ENCODE data around the gene EEFSEC. TPM values are rescaled to one million over a fixed set of nuclear protein-coding genes. Genes with fewer than 3 reads are reported as not detected.

Gene EEFSEC
- total RNA-seq, 1 experiment from 2014 or later = 9.5 TPM

DNA sequence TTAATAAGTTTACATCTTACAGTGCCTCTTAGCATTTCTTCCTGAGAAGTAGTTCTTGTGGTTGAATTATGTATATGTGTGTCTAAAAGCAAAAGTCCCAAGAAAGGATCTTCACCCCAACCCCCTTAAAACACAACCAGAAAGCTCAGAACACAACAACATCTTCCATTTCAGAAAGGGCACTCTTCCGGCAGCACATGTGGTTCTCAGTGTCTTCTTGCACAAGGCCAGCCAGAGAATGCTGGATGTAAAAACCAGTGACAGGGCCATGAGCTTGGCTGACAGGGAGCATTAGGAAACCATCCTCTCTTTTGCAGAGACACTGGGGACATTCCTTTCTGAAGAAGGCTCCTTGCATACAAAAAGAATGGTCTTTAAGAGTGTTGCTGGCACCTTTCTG lies 45.0 kb downstream of the EEFSEC start:
- H3K27me3 Mint-ChIP-seq (ENCODE audit: low read depth) = no peaks in the 10 kb centered on the region; the same call in 1 of the 2 replicates
- H3T11ph ChIP-seq (ENCODE audit: low read length) = no peak overlapping the region
- no peak overlapping the region for H3K23ac ChIP-seq (ENCODE audit: insufficient read length, low read depth, low read length)
- no peaks in the 10 kb centered on the region for H3K23me2 ChIP-seq (ENCODE audit: insufficient read length, low read depth, low read length, poor library complexity, severe bottlenecking)
- H3K27ac Mint-ChIP-seq = peak overlapping the region in 1 of 3 experiments; percentile 55; a peak in 1 of 7 replicates
- no peaks in the 10 kb centered on the region for H3K36me3 Mint-ChIP-seq (ENCODE audit: insufficient read depth in 1 of 3, low read depth in 3 of 3)
- H3K56ac ChIP-seq (ENCODE audit: insufficient read length, low read depth, low read length) = no peak overlapping the region
- TF ChIP-seq CTCF (conservative IDR thresholded peaks at IDR 0.05) = no peak
- no peaks in the 10 kb centered on the region for H3K27me3 ChIP-seq (ENCODE audit: insufficient read depth, low read length)
- H4K8ac ChIP-seq (replicated peaks; ENCODE audit: insufficient read length, low read depth, low read length) = no peak overlapping the region
- H3K14ac ChIP-seq (ENCODE audit: insufficient read depth, low read length) = no peak overlapping the region; the same call in 1 of the 2 replicates
- no peak for DNase-seq
- H3K9me3 Mint-ChIP-seq = no peaks in the 10 kb centered on the region
- H3K4me2 ChIP-seq (ENCODE audit: insufficient read depth, insufficient read length, low read length) = no peak overlapping the region
- H3K4me3 Mint-ChIP-seq = no peak overlapping the region
- H2BK12ac ChIP-seq (ENCODE audit: insufficient read length, low read depth, low read length) = no peak overlapping the region
- H3K18ac ChIP-seq (ENCODE audit: insufficient read length, low read depth, low read length) = no peak overlapping the region
- no peaks in the 10 kb centered on the region for H3K79me1 ChIP-seq (ENCODE audit: insufficient read depth, low read depth, low read length, poor library complexity, severe bottlenecking)
- no peak overlapping the region for H2BK20ac ChIP-seq (ENCODE audit: low read depth, low read length, poor library complexity, severe bottlenecking)
- H4K5ac ChIP-seq (ENCODE audit: insufficient read length, low read depth, low read length) = no peak overlapping the region
- no CpG with 5 or more reads among the region's 1 CpG for WGBS (ENCODE audit: extremely low coverage, insufficient read length, low lambda C conversion rate)
- H3K4me1 ChIP-seq (ENCODE audit: insufficient read depth, low read length) = peaks cover 5% of the 10 kb centered on the region; the same call in 1 of the 2 replicates
- H2BK5ac ChIP-seq (ENCODE audit: insufficient read length, low read length) = no peak overlapping the region
- H3K27ac ChIP-seq (ENCODE audit: insufficient read length, low read depth, low read length) = no peak overlapping the region
- no peak overlapping the region for H3K4ac ChIP-seq (ENCODE audit: low read depth, low read length)
- no peak overlapping the region for H4K91ac ChIP-seq (ENCODE audit: insufficient read length, low read depth, low read length)
- no peaks in the 10 kb centered on the region for H4K20me1 ChIP-seq (ENCODE audit: control insufficient read depth, insufficient read depth, insufficient read length)
- H3K4me1 Mint-ChIP-seq = peaks cover 28 to 40% of the 10 kb centered on the region in 2 experiments
- H2BK15ac ChIP-seq (ENCODE audit: low read depth, low read length) = no peak overlapping the region
- H2AK5ac ChIP-seq (ENCODE audit: insufficient read length, low read length) = no peak overlapping the region
- no peaks in the 10 kb centered on the region for H3K79me2 ChIP-seq (ENCODE audit: insufficient read depth, low read length)
- H3K9me3 ChIP-seq (ENCODE audit: control insufficient read depth, low read depth, low read length) = no peaks in the 10 kb centered on the region
- H2BK120ac ChIP-seq (ENCODE audit: low read depth, low read length, poor library complexity, severe bottlenecking) = no peak overlapping the region
- H3K9ac ChIP-seq (ENCODE audit: extremely low read depth, insufficient read length, low read length) = no peak overlapping the region
- no peak overlapping the region for H2AFZ ChIP-seq (ENCODE audit: low read length)
